Natural killer cell (primary cell): Measurements from ENCODE around the gene ATOH8. TPM values are rescaled to one million over a fixed set of nuclear protein-coding genes. Genes with fewer than 3 reads are reported as not detected.

Experiments
- ATAC-seq, 3 donors: fragments of 150-1000 bp in 2 of 3; fragments of 200-7000 bp in 1 of 3; cut with Tn5 transposase; 1 replicate in 1 of 3; 2 replicates in 2 of 3; pipeline ENCODE4 v1.10.0; 2021; ENCODE audit warnings: mild to moderate bottlenecking in 2 of 3, moderate library complexity in 2 of 3
- DNase-seq, 2 donors: peaks; one replicate each; pipeline versions ENCODE4 v3.0.0 to v3.0.0-alpha.2; 2013 to 2021; ENCODE audit warnings: mixed read lengths in 1 of 2
- H3K27ac ChIP-seq: one replicate; pipeline ENCODE4 v1.5.1; 2013; ENCODE audit warnings: mild to moderate bottlenecking, low read length
- H3K27me3 ChIP-seq: one replicate; pipeline ENCODE4 v1.6.1; 2013; ENCODE audit warnings: low read length; ENCODE audit not compliant: control insufficient read depth, insufficient read depth
- H3K36me3 ChIP-seq: one replicate; pipeline ENCODE4 v1.6.1; 2013; ENCODE audit warnings: low read length; ENCODE audit not compliant: control insufficient read depth, insufficient read depth
- H3K4me1 ChIP-seq: one replicate; pipeline ENCODE4 v1.6.1; 2013; ENCODE audit warnings: low read length; ENCODE audit not compliant: control insufficient read depth, insufficient read depth
- H3K4me3 ChIP-seq: one replicate; pipeline ENCODE4 v1.5.1; 2013; ENCODE audit warnings: low read length
- H3K9me3 ChIP-seq: one replicate; pipeline ENCODE4 v1.6.1; 2013; ENCODE audit warnings: low read length; ENCODE audit not compliant: control insufficient read depth, insufficient read depth
- H3K27ac Mint-ChIP-seq, 2 donors: one replicate each; pipeline ENCODE4 v1.8.0; 2022; ENCODE audit warnings: mild to moderate bottlenecking in 2 of 2, mixed read lengths in 2 of 2, moderate library complexity in 1 of 2
- H3K27me3 Mint-ChIP-seq, 2 donors: one replicate each; pipeline ENCODE4 v1.8.0; 2022; ENCODE audit warnings: low read depth in 2 of 2, mixed read lengths in 2 of 2
- H3K36me3 Mint-ChIP-seq: one replicate; pipeline ENCODE4 v1.8.0; 2022; ENCODE audit warnings: mixed read lengths
- H3K4me1 Mint-ChIP-seq, 2 donors: one replicate each; pipeline ENCODE4 v1.8.0; 2022; ENCODE audit warnings: mixed read lengths in 2 of 2
- H3K4me3 Mint-ChIP-seq: one replicate; pipeline ENCODE4 v1.8.0; 2022; ENCODE audit warnings: mild to moderate bottlenecking, moderate library complexity, mixed read lengths
- H3K9me3 Mint-ChIP-seq, 2 donors: one replicate each; pipeline ENCODE4 v1.8.0; 2022; ENCODE audit warnings: mixed read lengths in 2 of 2
- WGBS: methylation state at CpG from one replicate; pipeline ENCODE4 v1.1.7; 2013; ENCODE audit warnings: missing lambda C conversion rate; ENCODE audit not compliant: insufficient coverage; 5-methylcytosine and 5-hydroxymethylcytosine counted together
- intact Hi-C: fragments of 100-400 bp; cut with micrococcal nuclease; formaldehyde crosslinking; loops from one replicate; pipeline ENCODE4 v1.14.2; 2022
- total RNA-seq, 4 donors: library from RNA; stranded (reverse); fragments of 120-200 nt in 1 of 4; gene quantifications; one replicate each; pipeline versions ENCODE4 v1.2.3 to v1.2.4, GENCODE V29; 2013 to 2022
- TF ChIP-seq, protein P1 (sequence below): fragments of 200-600 bp; IDR thresholded peaks from one replicate; pipeline ENCODE4 v1.8.0; 2022; ENCODE audit warnings: antibody characterized with exemption

Gene ATOH8
- total RNA-seq, 3 donors from 2014 or later (not counting 1 experiment from before 2014, with no cell fraction given) = 0.23 TPM; not detected in 2

DNA sequence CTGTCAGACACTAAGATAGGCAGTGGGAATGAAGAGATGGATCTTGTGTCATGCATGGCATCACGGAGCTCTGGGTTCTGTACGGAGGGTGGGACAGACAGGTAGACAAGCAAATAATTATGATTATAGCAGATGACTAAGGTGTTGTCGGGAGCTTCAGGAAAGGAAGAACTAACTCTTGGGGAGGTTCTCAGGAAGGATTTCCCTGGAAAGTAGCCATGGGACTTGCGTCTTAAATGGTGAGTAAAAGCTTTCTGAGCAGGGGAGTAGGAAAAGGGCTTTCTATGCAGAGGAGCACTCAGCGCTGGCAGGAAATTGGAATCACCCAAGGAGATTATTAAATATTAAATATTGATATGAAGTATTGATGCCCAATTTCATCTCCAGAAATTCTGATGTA lies 35.5 kb downstream of the ATOH8 start:
- Mint-ChIP-seq H3K36me3 (no peaks in the 10 kb centered on the region), H3K27me3 (peaks cover 15 to 19% of the 10 kb centered on the region in 2 donors), H3K4me3 (no peak overlapping the region), H3K27ac (no peak overlapping the region), H3K9me3 (no peaks in the 10 kb centered on the region), H3K4me1 (peaks cover 13 to 14% of the 10 kb centered on the region in 2 donors)
- ATAC-seq = no peak
- Histone ChIP-seq H3K36me3 (no peaks in the 10 kb centered on the region), H3K27me3 (no peaks in the 10 kb centered on the region), H3K9me3 (no peaks in the 10 kb centered on the region), H3K27ac (no peak overlapping the region), H3K4me1 (peaks cover 14% of the 10 kb centered on the region), H3K4me3 (no peak overlapping the region)
- 91% methylated on average over 5 of the region's 5 CpGs for WGBS
- intact Hi-C loops = no loop called here
- TF ChIP-seq, protein P1, sequence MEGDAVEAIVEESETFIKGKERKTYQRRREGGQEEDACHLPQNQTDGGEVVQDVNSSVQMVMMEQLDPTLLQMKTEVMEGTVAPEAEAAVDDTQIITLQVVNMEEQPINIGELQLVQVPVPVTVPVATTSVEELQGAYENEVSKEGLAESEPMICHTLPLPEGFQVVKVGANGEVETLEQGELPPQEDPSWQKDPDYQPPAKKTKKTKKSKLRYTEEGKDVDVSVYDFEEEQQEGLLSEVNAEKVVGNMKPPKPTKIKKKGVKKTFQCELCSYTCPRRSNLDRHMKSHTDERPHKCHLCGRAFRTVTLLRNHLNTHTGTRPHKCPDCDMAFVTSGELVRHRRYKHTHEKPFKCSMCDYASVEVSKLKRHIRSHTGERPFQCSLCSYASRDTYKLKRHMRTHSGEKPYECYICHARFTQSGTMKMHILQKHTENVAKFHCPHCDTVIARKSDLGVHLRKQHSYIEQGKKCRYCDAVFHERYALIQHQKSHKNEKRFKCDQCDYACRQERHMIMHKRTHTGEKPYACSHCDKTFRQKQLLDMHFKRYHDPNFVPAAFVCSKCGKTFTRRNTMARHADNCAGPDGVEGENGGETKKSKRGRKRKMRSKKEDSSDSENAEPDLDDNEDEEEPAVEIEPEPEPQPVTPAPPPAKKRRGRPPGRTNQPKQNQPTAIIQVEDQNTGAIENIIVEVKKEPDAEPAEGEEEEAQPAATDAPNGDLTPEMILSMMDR = no peak
- no peak for DNase-seq

DNA sequence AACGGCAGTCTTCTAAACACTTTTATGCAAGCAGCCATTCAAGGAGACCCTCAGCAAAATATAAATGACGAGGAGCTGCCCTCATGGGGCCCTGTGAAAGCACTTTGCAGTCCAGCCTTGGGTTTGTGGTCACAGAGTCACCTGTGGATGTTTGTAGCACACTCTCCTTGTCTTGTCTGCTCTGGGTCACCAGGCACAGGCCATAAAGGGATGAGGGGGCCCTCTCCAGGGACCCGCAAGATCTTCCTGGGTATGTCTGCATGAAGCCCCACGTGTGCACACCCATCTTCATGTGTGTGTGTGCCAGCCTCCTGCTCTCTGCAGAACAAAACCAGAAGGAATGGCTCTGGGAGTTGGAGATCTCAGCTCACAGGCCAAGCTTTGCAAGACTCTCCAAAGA lies 36.2 kb downstream of the ATOH8 start:
- Histone ChIP-seq H3K9me3 (no peaks in the 10 kb centered on the region), H3K36me3 (no peaks in the 10 kb centered on the region), H3K4me3 (no peak overlapping the region), H3K27ac (no peak overlapping the region), H3K4me1 (peaks cover 9% of the 10 kb centered on the region), H3K27me3 (no peaks in the 10 kb centered on the region)
- Mint-ChIP-seq H3K27me3 (peaks cover 15 to 19% of the 10 kb centered on the region in 2 donors), H3K36me3 (no peaks in the 10 kb centered on the region), H3K4me1 (peaks cover 11 to 12% of the 10 kb centered on the region in 2 donors), H3K9me3 (no peaks in the 10 kb centered on the region), H3K4me3 (no peak overlapping the region), H3K27ac (no peak overlapping the region)
- WGBS = 58% methylated on average over 4 of the region's 4 CpGs
- no peak for DNase-seq
- intact Hi-C loops = no loop called here
- ATAC-seq = no peak
- TF ChIP-seq, protein P1 = no peak

DNA sequence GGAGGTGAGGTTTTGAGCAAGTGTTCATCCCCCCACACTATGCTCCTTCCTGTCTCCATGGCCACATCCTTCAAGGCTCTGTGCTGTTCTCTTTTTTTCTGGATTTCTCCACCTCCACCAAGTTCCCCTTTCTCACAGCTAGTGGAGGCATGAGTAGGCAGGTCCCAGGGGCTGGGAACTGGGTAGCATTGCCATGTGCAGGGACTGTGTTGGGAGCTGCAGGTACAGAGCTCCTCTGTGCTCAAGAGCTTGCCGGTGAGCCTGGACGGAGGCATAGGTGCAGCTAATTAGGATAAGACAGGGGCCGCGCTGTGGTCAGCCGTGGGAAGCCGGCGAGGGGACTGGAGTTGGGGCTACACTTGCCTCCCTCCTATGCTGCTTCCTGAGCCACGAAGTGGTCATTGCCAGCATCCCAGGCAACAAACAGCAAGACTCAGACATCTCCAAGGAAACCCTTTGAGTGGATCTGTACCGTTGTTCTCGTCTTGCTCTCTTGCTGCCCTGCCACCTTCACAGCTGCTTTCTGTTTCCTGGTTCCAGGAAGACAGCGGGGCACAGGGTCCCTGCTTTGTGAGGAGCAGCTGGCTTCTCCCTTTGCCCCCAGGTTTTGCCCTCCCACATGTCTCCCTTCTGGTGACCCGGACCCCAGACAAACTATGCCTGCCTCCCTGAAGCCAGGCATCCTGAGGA lies 36.9 kb downstream of the ATOH8 start:
- DNase-seq (no peak), ATAC-seq (no peak)
- no peak overlapping the region for H3K4me3 ChIP-seq
- H3K27me3 Mint-ChIP-seq = peaks cover 15 to 19% of the 10 kb centered on the region in 2 donors
- H3K36me3 Mint-ChIP-seq = no peaks in the 10 kb centered on the region
- no peaks in the 10 kb centered on the region for H3K27me3 ChIP-seq
- H3K4me1 ChIP-seq = peaks cover 3% of the 10 kb centered on the region
- WGBS = 68% methylated on average over 12 of the region's 12 CpGs
- no peaks in the 10 kb centered on the region for H3K9me3 ChIP-seq
- peaks cover 5% of the 10 kb centered on the region in 2 donors for H3K4me1 Mint-ChIP-seq
- TF ChIP-seq, protein P1 = no peak
- intact Hi-C loops = no loop called here
- H3K27ac ChIP-seq = no peak overlapping the region
- H3K27ac Mint-ChIP-seq = no peak overlapping the region
- no peaks in the 10 kb centered on the region for H3K9me3 Mint-ChIP-seq
- H3K4me3 Mint-ChIP-seq = no peak overlapping the region
- H3K36me3 ChIP-seq = no peaks in the 10 kb centered on the region
